ENCODE measurements around the gene FBXW5.

FBXW5 gene

DNA sequence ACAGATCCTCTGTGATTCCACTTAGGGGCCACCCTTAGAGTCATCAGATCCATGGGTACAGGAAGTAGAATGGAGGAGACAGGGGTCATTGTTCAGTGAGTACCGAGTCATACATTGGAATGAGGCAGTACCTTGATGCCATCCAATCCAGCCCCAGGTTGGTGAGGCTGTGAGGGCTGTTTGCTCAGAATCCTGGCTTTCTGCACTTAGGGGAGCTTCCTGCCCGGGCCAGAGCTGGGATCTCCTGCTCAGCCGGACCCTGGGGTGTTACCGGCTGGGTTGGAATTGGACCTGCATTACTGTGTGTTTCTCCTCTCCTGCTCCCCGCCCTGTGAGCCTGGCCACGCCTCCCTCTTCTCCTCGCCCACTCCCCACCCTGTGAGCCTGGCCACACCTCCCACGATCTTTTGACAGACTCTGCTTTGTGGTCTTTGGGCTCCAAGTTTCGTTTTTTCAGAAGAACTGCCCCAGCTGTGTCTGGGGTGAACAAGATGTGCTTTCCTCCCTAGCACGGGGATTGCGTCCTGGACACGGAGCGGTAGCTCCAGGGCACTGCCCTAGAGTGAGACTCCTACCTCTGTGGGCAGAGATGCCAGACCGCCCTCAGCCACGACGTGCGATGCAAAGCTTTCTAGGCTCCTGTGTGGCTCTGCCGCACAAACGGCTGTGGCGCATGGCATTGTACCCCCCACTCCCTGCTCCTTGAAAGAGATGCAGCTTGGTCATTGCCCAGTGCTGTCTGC, 42.9 kb downstream of the FBXW5 start:
- no peak for DNase-seq (ENCODE audit: low read depth)
- H3K4me3 ChIP-seq (ENCODE audit: low read depth, low read length), result no peak overlapping the region
- TF ChIP-seq, protein P1, sequence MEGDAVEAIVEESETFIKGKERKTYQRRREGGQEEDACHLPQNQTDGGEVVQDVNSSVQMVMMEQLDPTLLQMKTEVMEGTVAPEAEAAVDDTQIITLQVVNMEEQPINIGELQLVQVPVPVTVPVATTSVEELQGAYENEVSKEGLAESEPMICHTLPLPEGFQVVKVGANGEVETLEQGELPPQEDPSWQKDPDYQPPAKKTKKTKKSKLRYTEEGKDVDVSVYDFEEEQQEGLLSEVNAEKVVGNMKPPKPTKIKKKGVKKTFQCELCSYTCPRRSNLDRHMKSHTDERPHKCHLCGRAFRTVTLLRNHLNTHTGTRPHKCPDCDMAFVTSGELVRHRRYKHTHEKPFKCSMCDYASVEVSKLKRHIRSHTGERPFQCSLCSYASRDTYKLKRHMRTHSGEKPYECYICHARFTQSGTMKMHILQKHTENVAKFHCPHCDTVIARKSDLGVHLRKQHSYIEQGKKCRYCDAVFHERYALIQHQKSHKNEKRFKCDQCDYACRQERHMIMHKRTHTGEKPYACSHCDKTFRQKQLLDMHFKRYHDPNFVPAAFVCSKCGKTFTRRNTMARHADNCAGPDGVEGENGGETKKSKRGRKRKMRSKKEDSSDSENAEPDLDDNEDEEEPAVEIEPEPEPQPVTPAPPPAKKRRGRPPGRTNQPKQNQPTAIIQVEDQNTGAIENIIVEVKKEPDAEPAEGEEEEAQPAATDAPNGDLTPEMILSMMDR (IDR thresholded peaks at IDR 0.05; ENCODE audit: control insufficient read depth, extremely low read depth, insufficient read depth), result no peak

DNA sequence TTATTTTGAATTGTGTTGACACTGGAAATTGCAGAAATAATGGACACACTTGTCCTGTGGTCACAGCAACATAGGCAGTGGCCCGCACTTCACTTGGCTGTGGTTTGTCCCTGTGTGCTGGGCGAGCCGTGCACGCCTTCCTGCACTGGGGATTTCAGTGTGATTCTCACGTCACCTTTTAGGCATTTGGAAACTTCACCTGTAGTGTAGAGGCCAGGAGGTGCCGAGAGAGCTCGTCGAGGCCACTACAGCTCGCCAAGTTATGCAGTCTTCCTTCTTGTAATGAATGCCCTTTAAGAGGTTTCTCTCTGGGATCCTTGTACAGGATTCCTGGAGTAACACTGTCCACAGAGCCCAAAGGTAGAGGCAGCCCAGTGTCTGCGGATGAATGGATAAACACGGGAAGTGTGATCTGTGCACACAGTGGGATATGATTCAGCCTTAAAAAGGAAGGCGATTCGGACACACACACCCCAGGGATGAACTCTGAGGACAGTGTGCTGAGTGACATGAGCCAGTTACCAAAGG, 43.5 kb downstream of the FBXW5 start:
- TF ChIP-seq, protein P1 (IDR thresholded peaks at IDR 0.05; ENCODE audit: control insufficient read depth, extremely low read depth, insufficient read depth), result no peak
- no peak for DNase-seq (ENCODE audit: low read depth)
- H3K4me3 ChIP-seq (ENCODE audit: low read depth, low read length), result no peak overlapping the region

DNA sequence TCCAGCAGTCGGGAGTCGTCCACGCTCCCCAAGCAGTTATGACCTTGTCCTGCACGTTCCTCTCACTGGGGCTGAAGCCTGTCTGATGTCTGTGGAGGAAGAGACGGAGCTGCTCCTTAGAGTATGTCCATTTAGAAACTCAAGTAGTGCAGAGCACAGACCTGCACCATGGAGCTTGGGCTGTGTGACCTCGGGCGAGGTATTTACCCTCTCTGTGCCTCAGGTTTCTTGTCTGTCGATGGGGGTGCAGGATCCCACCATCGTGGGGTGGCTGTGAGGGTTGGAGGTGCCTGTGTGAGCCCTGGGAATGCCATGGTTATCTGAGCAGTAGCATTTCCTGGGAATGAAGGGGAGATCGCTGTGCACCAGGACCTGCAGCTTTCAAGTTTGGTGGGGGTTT, 44.0 kb downstream of the FBXW5 start:
- TF ChIP-seq, protein P1 (IDR thresholded peaks at IDR 0.05; ENCODE audit: control insufficient read depth, extremely low read depth, insufficient read depth), result no peak
- H3K4me3 ChIP-seq (ENCODE audit: low read depth, low read length), result no peak overlapping the region
- no peak for DNase-seq (ENCODE audit: low read depth)

DNA sequence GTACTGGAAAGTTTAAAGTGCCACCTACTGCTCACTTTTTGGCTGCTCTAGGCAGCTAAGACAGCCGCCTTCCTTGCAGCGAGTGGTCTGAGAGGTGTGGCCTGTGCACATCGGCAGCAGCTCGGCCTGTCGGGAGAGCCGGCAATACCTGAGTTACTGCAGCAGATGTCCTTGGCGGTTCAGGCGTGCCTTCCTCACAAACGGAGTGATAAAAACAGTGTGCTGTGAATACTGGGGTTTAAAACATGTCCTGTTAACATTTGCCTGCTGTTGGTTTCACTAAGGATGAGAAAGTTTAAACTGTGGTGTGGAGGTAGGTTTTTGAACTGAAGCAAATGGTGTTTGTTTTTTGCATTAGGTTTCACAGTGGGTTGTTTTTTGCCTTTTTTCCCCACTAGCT, 45.3 kb downstream of the FBXW5 start:
- DNase-seq (ENCODE audit: low read depth), result no peak
- no peak overlapping the region for H3K4me3 ChIP-seq (ENCODE audit: low read depth, low read length)
- TF ChIP-seq, protein P1 (IDR thresholded peaks at IDR 0.05; ENCODE audit: control insufficient read depth, extremely low read depth, insufficient read depth), result no peak

DNA sequence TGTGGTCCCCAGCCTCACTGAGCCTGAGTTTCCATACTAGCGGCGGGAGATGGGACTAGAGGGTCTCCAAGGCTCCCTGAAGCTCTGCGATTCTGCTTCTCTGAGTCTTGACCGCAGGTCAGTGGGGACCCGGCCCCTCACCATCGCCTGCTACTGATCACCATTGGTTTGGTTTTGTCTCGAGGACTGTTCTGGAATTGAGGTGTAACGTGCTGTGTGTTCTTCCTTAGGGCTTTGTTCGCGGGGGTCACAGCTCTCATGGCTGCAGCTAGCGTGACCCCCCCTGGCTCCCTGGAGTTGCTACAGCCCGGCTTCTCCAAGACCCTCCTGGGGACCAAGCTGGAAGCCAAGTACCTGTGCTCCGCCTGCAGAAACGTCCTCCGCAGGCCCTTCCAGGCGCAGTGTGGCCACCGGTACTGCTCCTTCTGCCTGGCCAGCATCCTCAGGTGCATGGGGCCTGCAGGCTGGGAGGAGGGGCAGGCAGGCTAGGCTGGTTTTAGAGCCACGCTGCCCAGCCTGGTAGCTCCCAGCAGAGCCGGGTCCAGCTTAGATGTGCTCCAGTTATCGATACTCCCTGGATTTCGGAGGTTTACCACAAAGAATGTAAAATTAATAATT, 45.9 kb downstream of the FBXW5 start:
- DNase-seq (ENCODE audit: low read depth), result no peak
- H3K4me3 ChIP-seq (ENCODE audit: low read depth, low read length), result no peak overlapping the region
- TF ChIP-seq, protein P1 (IDR thresholded peaks at IDR 0.05; ENCODE audit: control insufficient read depth, extremely low read depth, insufficient read depth), result no peak

DNA sequence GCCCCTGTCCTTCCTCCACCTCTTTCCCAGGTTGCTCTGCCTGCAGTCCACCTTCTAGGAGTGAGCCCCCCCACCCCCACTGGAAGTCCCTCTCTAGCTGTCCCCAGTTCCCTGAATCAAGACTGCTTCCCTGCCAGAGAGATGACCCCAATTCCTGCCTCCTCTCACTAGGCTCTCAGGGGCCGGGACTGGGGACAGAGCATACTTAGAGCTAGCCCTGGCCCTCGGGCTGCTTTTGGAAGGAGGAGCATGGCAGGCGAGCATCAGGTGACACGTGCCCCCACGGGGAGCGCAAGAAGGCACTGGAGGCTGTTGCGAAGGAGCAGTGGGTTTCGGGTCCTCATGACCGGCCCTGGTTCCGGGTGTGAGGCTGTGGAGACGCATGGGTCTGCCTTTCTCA, 48.5 kb downstream of the FBXW5 start:
- H3K4me3 ChIP-seq (ENCODE audit: low read depth, low read length), result no peak overlapping the region
- no peak for DNase-seq (ENCODE audit: low read depth)
- TF ChIP-seq, protein P1 (IDR thresholded peaks at IDR 0.05; ENCODE audit: control insufficient read depth, extremely low read depth, insufficient read depth), result no peak
